Measurements from ENCODE around the gene BRSK2.

GRCh38 chr11:1375161-1375954, 14.4 kb upstream of the BRSK2 start:
- TF ChIP-seq ARNTL (CRISPR knock-in tag; IDR thresholded peaks at IDR 0.05; ENCODE audit: borderline replicate concordance, low read depth) (no peak), PATZ1 (CRISPR knock-in tag; IDR thresholded peaks at IDR 0.05; ENCODE audit: borderline replicate concordance) (no peak), POU6F1 (CRISPR knock-in tag; IDR thresholded peaks at IDR 0.05; ENCODE audit: borderline replicate concordance, low read depth) (no peak), ZFP3 (CRISPR knock-in tag; IDR thresholded peaks at IDR 0.05) (no peak), CREB5 (CRISPR knock-in tag; IDR thresholded peaks at IDR 0.05; ENCODE audit: low read depth) (no peak), ZNF565 (CRISPR knock-in tag; conservative IDR thresholded peaks at IDR 0.05; ENCODE audit: low read depth) (no peak), GLIS3 (CRISPR knock-in tag; IDR thresholded peaks at IDR 0.05) (no peak), BACH2 (CRISPR knock-in tag; IDR thresholded peaks at IDR 0.05; ENCODE audit: borderline replicate concordance) (no peak), RARB (CRISPR knock-in tag; IDR thresholded peaks at IDR 0.05) (no peak), ZFP30 (CRISPR knock-in tag; IDR thresholded peaks at IDR 0.05) (no peak), ISL1 (CRISPR knock-in tag; IDR thresholded peaks at IDR 0.05) (no peak), ZC3H10 (CRISPR knock-in tag; IDR thresholded peaks at IDR 0.05) (no peak), TOX (CRISPR knock-in tag; IDR thresholded peaks at IDR 0.05; ENCODE audit: borderline replicate concordance) (no peak)
- TF ChIP-seq, protein P1, sequence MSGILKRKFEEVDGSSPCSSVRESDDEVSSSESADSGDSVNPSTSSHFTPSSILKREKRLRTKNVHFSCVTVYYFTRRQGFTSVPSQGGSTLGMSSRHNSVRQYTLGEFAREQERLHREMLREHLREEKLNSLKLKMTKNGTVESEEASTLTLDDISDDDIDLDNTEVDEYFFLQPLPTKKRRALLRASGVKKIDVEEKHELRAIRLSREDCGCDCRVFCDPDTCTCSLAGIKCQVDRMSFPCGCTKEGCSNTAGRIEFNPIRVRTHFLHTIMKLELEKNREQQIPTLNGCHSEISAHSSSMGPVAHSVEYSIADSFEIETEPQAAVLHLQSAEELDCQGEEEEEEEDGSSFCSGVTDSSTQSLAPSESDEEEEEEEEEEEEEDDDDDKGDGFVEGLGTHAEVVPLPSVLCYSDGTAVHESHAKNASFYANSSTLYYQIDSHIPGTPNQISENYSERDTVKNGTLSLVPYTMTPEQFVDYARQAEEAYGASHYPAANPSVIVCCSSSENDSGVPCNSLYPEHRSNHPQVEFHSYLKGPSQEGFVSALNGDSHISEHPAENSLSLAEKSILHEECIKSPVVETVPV (CRISPR knock-in tag; IDR thresholded peaks at IDR 0.05), result no peak

Data from SK-N-SH treated with all-trans-retinoic acid at 6 μM for 48 hours (cell line).